8988T (cell line): ENCODE data around the gene FGD3.
"Not testable (repeated sequence)": the region's sequence is repeated elsewhere in the genome, so short reads cannot be mapped to it uniquely, and the experiment has no call there.

Source experiments
- DNase-seq: peaks from one replicate; pipeline ENCODE4 v3.0.0; 2011

The FGD3 gene

GRCh38 chr9:92979283-92980056, 32.1 kb downstream of the FGD3 start:
- DNase-seq: no peak

- DNase-seq: no peak
Observed at GRCh38 chr9:92980085-92980745, 32.9 kb downstream of the FGD3 start.

GRCh38 chr9:92982130-92982529, 34.8 kb downstream of the FGD3 start:
- no peak for DNase-seq

DNA sequence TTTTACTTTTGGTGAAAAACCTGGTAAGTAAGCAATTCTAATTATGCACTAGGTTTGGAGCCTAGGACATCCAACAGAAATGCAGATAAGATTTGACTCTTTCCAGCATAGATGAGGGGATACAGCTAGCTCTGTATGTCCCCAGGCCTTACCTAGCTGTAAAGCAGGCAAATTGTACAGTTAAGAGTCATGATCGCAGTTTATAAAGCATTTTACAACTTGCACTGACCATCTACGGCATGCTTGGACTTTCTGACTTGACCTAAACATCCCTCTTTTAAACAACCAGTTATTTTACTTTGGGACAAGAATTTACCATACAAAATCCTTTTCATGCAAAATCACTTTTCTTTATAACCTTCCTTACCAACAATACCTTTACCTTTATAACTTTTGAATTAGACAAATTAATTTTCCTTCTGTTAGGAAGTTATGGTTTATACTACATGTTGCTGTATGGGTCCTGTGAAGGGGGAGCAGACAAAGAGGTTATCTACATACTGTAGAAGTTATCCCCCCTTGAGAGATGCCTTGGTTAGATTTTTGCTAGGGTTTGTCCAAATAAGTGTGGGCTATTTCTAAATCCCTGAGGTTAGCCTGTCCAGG, 36.8 kb downstream of the FGD3 start:
- no peak for DNase-seq

GRCh38 chr9:92984976-92985375, 37.7 kb downstream of the FGD3 start:
- DNase-seq: no peak

DNA sequence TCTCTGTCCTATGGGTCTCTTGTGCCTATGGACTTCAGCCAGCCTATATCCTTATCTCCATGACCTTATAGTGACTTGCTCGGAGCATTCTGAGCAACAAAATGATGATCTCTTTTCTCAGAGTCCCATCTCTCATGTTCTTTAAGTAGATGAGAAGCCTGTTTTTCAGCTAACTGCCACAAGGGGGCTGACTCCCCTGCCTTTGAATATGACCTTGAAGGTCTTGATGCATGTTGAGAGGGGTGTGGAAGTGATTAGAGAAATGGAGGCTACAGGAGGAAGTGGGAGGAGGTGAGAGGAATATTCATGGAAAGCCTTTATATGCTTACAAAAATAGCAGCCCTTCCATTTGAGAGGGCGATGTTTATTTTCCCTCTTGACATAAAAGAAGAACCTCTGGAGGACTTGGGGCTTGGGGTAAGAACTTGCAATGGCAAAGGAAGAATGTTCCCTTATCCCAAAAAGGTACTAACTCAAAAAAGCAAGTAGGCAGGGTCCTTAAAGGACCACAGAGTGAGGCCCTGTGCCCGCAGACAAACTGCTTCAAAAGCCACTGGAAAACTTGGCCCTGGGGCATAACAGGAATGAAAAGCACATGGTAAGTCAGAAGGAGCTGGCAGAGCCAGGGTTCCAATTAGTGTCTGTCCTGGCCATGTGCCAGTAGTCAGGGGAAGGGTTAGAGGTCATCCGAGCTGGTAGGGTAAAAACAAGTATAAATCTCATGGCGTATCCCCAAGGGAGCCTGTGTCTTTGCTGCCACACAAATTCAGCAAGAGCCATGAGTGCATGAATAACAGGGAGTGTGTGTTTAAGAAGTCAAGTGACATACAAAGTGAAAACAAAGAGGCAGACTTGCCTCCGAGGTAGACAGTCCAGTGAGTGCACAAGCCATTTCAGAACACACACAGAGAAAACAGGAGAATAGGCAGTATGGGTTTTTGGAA, 39.1 kb downstream of the FGD3 start:
- DNase-seq: no peak

DNA sequence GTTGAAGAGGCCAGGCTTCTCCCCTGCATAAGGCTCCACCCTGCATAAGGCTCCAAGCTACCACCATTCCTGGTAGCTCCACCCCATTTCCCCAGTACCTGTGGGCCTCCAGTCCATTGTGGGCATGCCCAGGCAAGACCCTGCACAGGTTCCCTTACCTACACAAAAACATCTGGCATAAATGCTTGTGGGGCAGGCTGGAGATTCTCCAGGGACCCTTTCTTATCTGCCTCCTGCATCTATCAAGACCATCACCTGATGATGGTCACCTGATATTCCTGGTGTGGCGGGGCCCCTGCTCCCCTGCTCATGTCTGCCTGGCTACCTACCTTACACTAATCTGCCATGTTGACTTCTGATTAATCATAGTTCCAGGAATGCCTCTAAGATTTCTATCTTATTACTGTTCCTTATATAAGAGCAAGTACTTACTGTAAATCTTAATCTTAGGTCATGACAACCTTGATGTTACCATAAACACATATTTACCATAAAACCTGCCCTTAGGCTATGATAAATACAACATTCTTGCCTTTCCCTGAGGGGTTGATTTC, 41.0 kb downstream of the FGD3 start:
- no peak for DNase-seq

GRCh38 chr9:92989561-92989960, 42.2 kb downstream of the FGD3 start:
- DNase-seq: no peak

DNA sequence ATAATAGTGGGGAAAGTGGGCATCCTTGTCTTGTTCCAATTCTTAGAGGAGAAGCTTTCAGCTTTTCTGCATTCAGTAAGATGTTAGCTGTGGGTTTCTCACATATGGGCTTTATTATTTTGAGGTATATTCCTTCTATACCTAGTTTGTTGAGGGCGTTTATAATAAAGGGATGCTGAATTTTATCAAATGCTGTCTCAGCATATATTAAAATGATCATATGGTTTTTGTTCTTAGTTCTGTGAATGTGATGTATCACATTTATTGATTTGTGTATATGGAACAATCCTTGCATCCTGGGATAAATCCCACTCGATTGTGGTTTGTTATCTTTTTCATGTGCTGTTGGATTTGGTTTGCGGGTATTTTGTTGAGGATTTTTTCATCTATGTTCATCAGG, 43.1 kb downstream of the FGD3 start:
- no peak for DNase-seq

DNA sequence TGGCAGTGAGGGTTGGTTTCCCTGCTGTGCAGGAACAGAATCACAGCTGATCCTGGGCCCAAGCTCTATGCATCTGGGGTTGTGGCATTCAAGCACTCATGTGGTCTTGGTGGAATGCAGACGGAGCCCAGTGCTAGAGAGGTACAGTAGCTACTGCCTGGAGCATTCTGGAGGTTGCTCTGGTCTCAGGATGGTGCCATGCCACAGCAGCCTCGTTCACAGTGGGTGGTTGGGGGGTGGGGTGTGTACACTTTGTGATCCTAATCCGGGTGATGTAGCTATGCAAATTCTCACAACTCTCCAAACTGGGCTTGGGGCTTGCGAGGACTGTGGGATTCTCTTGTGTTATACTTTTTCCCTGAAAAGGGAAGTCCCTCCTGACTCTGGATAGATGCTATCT, 45.2 kb downstream of the FGD3 start:
- no peak for DNase-seq

- DNase-seq: not testable (repeated sequence)
Observed at GRCh38 chr9:92998871-92999270, 51.5 kb downstream of the FGD3 start.

DNA sequence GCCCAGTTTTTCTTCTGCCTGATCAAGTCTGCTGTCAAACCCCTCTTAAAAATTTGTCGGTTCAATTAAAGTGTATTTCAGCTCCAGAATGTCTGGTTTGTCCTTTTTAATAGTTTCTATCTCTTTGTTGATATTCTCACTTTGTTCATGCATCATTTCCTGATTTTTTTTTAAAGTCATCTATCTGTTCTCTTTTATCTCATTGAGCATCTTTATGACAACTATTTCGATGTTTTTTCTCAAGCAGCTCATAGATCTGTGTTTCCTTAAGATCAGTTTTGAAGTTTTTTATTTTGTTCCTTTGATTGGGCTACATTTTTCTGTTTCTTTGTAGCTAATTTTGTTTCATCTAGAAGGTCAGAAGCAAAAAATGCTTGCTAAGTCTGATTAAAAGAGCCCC, 53.7 kb downstream of the FGD3 start:
- DNase-seq: no peak

GRCh38 chr9:93002700-93003099, 55.4 kb downstream of the FGD3 start:
- no peak for DNase-seq

DNA sequence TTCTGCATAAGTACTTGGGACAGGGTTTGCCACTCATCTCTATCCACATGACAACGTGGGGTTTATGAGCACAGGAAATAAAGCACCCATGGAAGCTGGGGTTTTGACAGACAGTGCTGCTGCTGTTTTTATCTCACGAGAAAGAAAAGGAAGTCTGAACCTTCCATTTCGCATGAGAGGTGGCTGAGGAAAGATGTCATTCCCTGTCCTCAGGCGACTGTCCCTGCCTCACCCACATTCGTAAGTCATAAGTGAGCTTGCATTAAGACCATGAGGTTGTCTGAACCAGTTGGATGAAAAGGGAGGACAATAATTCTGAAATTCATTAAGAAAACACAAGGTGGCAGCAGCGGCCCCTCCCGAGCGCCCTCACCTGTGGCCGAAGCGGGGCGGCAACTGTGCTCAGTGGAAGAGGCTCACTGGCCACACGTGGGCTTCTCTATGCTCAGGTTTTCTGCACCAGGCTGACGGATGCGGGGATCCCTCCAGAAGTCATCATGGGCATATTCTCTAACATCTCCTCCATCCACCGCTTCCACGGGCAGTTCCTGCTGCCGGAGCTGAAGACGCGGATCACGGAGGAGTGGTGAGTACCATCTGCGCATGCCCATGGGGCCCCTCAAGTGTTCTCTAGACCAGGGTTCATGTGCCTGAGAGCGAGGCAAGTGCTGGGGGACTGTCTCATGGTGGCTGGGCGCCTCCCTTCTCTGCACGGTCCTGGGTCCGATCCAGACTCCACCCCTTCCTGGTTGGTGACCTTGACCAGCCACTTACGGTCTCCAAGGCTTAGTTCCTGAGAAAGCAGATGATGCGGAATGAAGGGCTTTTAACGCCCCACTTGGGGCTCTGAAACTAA, 56.5 kb downstream of the FGD3 start:
- DNase-seq: no peak

- DNase-seq: no peak
Observed at GRCh38 chr9:93004561-93004960, 57.2 kb downstream of the FGD3 start.

DNA sequence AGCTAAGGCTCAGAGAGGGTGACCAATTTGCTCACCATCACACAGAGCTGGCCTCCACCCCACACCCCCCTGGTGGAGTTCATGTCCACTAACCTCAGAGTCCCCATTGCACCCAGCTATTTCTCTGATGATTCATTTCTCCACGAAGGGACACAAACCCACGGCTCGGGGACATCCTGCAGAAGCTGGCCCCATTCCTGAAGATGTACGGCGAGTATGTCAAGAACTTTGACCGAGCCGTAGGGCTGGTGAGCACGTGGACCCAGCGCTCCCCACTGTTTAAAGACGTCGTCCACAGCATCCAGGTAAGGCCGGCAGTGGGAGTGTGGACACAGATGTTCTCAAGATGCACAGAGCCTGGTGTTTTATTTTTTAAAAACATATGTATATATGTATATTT, 58.6 kb downstream of the FGD3 start:
- no peak for DNase-seq

DNA sequence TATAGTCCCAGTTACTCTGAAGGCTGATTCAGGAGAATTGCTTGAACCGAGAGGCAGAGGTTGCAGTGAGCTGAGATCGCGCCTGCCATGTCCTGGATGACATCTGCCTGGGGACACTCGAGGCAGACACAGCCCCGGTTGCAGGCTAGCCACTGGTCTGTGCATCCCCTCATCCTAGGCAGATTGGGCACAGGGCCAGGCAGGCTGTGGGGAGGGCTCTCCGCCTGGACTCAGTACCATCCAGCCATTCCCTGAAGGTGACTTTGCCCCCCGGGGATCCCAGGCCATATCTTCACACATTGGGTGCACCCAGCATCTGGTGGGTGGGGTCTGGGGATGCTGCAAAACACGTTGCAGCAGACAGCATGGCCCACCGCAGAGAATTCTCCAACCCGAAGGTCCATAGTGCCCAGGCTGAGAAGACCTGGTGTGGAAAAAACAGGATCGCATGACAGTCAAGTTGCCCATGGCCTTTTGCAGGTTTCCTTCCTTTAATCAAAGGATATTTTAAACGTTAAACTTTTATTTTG, 60.3 kb downstream of the FGD3 start:
- DNase-seq: no peak

- no peak for DNase-seq
Observed at GRCh38 chr9:93008457-93008856, 61.1 kb downstream of the FGD3 start.

GRCh38 chr9:93009337-93010015, 62.2 kb downstream of the FGD3 start:
- no peak for DNase-seq

GRCh38 chr9:93010056-93010455, 62.7 kb downstream of the FGD3 start:
- DNase-seq: no peak

DNA sequence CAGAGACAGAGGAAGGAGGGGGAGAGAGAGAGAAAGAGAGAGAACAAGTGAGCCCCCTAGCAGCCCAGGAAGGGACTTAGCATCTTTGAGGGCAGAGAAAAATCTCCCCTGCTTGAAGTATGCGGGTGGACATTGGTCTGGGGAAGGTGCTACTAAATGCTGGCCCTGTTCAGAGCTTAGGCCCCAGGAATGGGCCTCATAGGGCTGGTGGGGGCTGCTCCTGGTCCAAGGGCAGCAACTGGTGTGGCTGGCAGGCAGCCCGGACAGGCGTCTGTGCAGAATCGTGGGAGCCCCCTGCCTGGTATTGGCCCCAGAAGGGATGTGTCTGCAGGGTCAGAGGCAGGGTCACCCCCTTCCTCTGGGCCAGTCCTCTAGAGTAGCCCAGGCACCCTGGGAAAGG, 63.4 kb downstream of the FGD3 start:
- no peak for DNase-seq
